PC-9 (cell line): ENCODE results near the gene IL34. TPM values are rescaled to one million over a fixed set of nuclear protein-coding genes. Genes with fewer than 3 reads are reported as not detected.

ENCODE experiments used
- BruUV-seq: library from RNA; stranded (reverse); fragments of 400-500 nt; replicated peaks from 2 replicates; lab custom pipeline; 2021; lab: Mats Ljungman, UMichigan
- CTCF ChIA-PET: fragments of 300-600 bp; sonication (Branson Sonifier 250); formaldehyde crosslinking; loops from one replicate; lab custom pipeline; 2022; ENCODE audit warnings: antibody characterized with exemption; lab: Charles Lee
- POLR2A ChIA-PET: fragments of 300-600 bp; sonication (Branson Sonifier 250); formaldehyde crosslinking; loops from one replicate; lab custom pipeline; 2022; ENCODE audit warnings: antibody characterized with exemption; ENCODE audit not compliant: unreplicated experiment; lab: Charles Lee
- DNase-seq, 2 experiments: peaks; one replicate each; pipeline versions ENCODE4 v3.0.0 to v3.0.0-alpha.2; 2015 to 2022; ENCODE audit warnings: mixed read lengths in 1 of 2
- H2AFZ ChIP-seq: fragments of 200-600 bp; sonication (generic); 2 replicates; pipeline ENCODE4 v1.8.1; 2017; ENCODE audit warnings: antibody characterized with exemption
- H3F3A ChIP-seq: fragments of 200-600 bp; sonication (generic); 2 replicates; pipeline ENCODE4 v1.8.1; 2017; ENCODE audit warnings: antibody characterized with exemption, mild to moderate bottlenecking, low read depth; ENCODE audit not compliant: insufficient read depth
- H3K27ac ChIP-seq: fragments of 200-600 bp; sonication (generic); 2 replicates; pipeline ENCODE4 v1.6.1; 2016; ENCODE audit warnings: mixed run types
- H3K27me3 ChIP-seq: fragments of 200-600 bp; sonication (generic); 2 replicates; pipeline ENCODE4 v1.6.1; 2016; ENCODE audit warnings: low read depth, mixed run types; ENCODE audit not compliant: insufficient read depth
- H3K36me3 ChIP-seq: fragments of 200-600 bp; sonication (generic); 2 replicates; pipeline ENCODE4 v1.6.1; 2016; ENCODE audit warnings: low read depth, mixed run types
- H3K4me1 ChIP-seq: fragments of 200-600 bp; sonication (generic); replicated peaks from 2 replicates; pipeline ENCODE4 v1.6.1; 2016; ENCODE audit warnings: mixed run types; ENCODE audit not compliant: insufficient read depth
- H3K4me2 ChIP-seq: fragments of 200-600 bp; sonication (generic); 2 replicates; pipeline ENCODE4 v1.6.1; 2017; ENCODE audit warnings: mixed run types
- H3K4me3 ChIP-seq: fragments of 200-600 bp; sonication (generic); 2 replicates; pipeline ENCODE4 v1.6.1; 2016; ENCODE audit warnings: mixed run types
- H3K79me2 ChIP-seq: fragments of 200-600 bp; sonication (generic); 2 replicates; pipeline ENCODE4 v1.6.1; 2017; ENCODE audit warnings: low read depth, mixed run types
- H3K9me2 ChIP-seq: fragments of 200-600 bp; sonication (generic); 2 replicates; pipeline ENCODE4 v1.8.1; 2017; ENCODE audit warnings: mild to moderate bottlenecking; ENCODE audit not compliant: insufficient read depth
- H3K9me3 ChIP-seq: fragments of 200-600 bp; sonication (generic); 2 replicates; pipeline ENCODE4 v1.8.1; 2016; ENCODE audit warnings: low read depth; ENCODE audit not compliant: insufficient read depth
- H4K20me1 ChIP-seq: fragments of 200-600 bp; sonication (generic); 2 replicates; pipeline ENCODE4 v1.8.1; 2017; ENCODE audit not compliant: insufficient read depth
- EZH2 ChIP-seq: fragments of 200-600 bp; sonication (generic); IDR thresholded peaks from 2 replicates; pipeline ENCODE4 v1.8.0; 2017; ENCODE audit warnings: antibody characterized with exemption, low read depth
- intact Hi-C: fragments of 100-400 bp; cut with micrococcal nuclease; formaldehyde crosslinking; loops from one replicate; pipeline ENCODE4 v1.10.0; 2022; ENCODE audit not compliant: unreplicated experiment
- total RNA-seq: library from RNA; stranded (reverse); gene quantifications from 2 replicates; pipeline ENCODE4 v1.2.3, GENCODE V29; 2021
- TF ChIP-seq, protein P1 (sequence below): fragments of 200-600 bp; sonication (generic); conservative IDR thresholded peaks from 2 replicates; pipeline ENCODE4 v1.6.1; 2017; ENCODE audit warnings: mixed run types, antibody characterized with exemption, mild to moderate bottlenecking, moderate library complexity

The IL34 gene
- total RNA-seq, 1 experiment from 2014 or later: not detected

DNA sequence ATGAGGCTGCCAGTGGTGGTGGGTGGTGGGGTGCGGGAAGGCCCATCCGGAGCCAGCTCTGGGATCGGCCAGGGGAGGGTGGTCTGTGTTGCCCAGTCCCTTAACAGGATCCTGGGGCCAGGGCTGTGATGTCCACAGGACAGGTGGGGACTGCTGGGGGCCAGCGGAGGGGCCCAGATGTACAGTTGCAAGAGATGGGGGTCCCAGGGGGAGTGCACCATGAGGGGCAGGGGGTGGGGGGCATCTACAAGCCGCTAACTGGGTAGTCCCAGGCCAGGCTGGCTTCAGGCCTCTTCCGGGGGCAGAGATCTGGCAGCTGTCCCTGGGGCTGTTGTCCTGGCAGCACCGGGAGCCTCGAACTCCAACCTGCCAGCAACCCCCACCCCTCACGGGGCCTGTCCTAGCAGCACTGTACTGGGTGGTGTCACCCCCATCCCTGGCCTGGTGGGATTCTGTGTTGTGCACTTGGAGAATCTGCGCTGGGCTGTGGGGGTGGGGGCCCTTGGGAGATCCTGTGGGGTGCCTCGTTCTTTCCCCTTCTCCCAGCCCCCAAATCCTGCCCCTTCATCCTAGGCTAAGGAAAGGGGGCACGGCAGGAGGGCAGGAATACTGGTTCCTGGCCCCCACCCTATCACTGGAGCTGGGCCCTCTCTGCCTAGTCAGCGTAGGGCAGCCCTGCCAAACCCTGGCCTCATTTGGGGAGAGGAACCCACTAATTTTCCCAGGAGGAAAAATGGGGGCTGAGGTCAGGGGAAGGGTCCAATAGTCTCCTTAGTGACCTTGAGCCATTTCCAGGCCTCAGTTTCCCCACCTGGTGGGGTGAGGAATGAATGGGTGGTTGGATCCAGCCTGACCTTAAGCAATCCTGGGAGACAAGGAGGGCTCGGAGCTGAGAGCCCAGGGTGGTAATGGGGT is 38.0 kb downstream of the IL34 start:
- peaks cover 30% of the 10 kb centered on the region for H3K4me1 ChIP-seq
- H3K4me3 ChIP-seq: peak overlapping the region; percentile 93
- no peak overlapping the region for H2AFZ ChIP-seq
- H3K27ac ChIP-seq: no peak overlapping the region
- intact Hi-C loops: loop anchor here (5.0 kb wide), 1 partner anchor 653 kb away; no protein-coding TSS in a partner anchor
- TF ChIP-seq, protein P1, sequence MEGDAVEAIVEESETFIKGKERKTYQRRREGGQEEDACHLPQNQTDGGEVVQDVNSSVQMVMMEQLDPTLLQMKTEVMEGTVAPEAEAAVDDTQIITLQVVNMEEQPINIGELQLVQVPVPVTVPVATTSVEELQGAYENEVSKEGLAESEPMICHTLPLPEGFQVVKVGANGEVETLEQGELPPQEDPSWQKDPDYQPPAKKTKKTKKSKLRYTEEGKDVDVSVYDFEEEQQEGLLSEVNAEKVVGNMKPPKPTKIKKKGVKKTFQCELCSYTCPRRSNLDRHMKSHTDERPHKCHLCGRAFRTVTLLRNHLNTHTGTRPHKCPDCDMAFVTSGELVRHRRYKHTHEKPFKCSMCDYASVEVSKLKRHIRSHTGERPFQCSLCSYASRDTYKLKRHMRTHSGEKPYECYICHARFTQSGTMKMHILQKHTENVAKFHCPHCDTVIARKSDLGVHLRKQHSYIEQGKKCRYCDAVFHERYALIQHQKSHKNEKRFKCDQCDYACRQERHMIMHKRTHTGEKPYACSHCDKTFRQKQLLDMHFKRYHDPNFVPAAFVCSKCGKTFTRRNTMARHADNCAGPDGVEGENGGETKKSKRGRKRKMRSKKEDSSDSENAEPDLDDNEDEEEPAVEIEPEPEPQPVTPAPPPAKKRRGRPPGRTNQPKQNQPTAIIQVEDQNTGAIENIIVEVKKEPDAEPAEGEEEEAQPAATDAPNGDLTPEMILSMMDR: no peak
- TF ChIP-seq EZH2: no peak
- ChIA-PET CTCF (interaction anchor here (0.6 kb wide), 1 partner anchor 54 kb away, joined by 5 read pairs; no protein-coding TSS in a partner anchor), POLR2A (no interaction called here)
- peak overlapping the region; percentile 87 for H3K4me2 ChIP-seq
- BruUV-seq: no TSS peak
- H3K9me2 ChIP-seq: no peaks in the 10 kb centered on the region
- H3K79me2 ChIP-seq: peaks cover 48% of the 10 kb centered on the region
- no peak for DNase-seq
- H3K9me3 ChIP-seq: no peaks in the 10 kb centered on the region
- H4K20me1 ChIP-seq: peaks cover 30% of the 10 kb centered on the region
- no peaks in the 10 kb centered on the region for H3K27me3 ChIP-seq
- H3F3A ChIP-seq: peaks cover 14% of the 10 kb centered on the region; the same call in 1 of the 2 replicates
- no peaks in the 10 kb centered on the region for H3K36me3 ChIP-seq

DNA sequence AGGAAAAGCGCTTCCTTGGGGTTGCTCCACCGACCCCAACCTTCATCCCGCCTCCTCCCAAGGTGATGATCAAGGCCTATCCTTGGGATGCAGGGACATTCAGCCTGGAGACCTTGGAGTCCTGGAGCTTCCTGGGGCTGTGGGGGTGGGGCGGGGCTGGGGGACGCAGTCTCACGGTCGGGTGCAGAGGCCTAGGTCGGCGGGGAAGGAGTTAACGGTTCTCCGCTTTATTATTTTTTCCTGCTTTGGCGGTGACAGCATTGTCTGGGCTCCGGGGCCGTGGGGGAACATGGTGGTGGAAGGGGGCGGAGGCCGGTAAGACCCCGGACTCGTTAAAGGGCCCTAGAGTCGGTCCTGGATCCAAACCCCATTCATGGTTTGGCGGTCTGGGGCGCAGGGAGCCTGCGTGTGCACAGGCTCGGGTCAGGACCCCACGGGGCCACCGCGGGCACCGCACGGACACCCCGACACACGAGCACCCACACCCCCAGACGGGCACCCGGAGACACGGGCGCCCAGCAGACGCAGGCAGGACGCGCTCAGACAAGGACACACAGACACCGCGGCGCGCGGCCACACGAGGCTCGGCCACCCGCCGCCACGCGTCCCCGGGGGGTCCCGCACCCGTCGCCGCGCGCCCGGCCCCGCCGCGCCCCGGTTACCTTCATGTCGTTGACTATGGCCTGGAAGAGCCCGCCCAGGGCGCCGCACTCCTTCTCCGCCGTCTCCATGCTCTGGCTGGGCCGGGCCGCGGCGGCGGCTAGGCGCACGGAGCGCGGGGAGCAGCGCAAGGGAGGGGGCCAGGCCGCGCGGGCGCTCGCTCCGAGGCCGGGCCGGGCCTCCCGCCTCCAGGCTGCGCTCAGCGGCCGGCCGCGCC is 38.9 kb downstream of the IL34 start:
- no TSS peak for BruUV-seq
- POLR2A ChIA-PET: no interaction called here
- Histone ChIP-seq H3K4me1 (peaks cover 30% of the 10 kb centered on the region), H3K4me2 (peak overlapping the region; percentile 87), H3K36me3 (no peaks in the 10 kb centered on the region), H3K27me3 (no peaks in the 10 kb centered on the region), H3K9me2 (no peaks in the 10 kb centered on the region), H3K27ac (no peak overlapping the region), H4K20me1 (peaks cover 30% of the 10 kb centered on the region), H3F3A (peaks cover 14% of the 10 kb centered on the region; the same call in 1 of the 2 replicates), H2AFZ (peak overlapping the region; percentile 70), H3K4me3 (peak overlapping the region; percentile 93), H3K9me3 (no peaks in the 10 kb centered on the region), H3K79me2 (peaks cover 48% of the 10 kb centered on the region)
- TF ChIP-seq, protein P1: no peak
- TF ChIP-seq EZH2: no peak
- no peak for DNase-seq
- intact Hi-C loops: loop anchor here (5.0 kb wide), 1 partner anchor 652 kb away; no protein-coding TSS in a partner anchor
- CTCF ChIA-PET: interaction anchor here (0.6 kb wide), 1 partner anchor 53 kb away, joined by 5 read pairs; no protein-coding TSS in a partner anchor

DNA sequence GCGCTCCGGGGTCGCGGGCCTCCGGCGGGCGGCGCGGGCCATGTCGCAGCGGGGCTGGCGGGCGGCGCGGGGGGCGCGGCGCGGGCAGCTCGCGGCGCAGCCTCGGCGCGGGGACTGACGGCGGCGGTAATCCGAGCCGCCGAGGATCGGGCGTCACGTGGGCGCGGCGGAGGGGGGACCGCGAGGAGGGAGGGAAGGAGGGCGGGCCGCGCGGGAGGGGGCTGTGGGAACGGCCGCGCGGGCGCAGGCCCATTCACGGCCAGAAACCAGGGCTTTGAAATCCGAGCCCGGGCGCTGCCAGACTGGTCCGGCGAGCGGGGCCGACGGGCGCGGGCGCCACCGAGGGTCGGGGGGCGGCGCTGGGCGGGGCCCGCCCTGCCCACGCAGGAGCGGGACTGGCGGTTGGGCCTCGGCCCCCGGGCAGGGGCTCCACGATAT is 39.6 kb downstream of the IL34 start, which contains the start of gene MTSS2:
MTSS2 (minus strand) TSS at position 116 of the 438 bp plus-strand sequence. CDS start 262 bp downstream, outside the sequence.
- CTCF ChIA-PET: no interaction called here
- Histone ChIP-seq H3F3A (peaks cover 14% of the 10 kb centered on the region; the same call in 1 of the 2 replicates), H3K27ac (no peak within 1 kb of the TSS), H2AFZ (peak within 1 kb of the TSS; percentile 70), H4K20me1 (peaks cover 26% of the 10 kb centered on the region), H3K27me3 (no peaks in the 10 kb centered on the region), H3K79me2 (peaks cover 44% of the 10 kb centered on the region), H3K4me1 (peaks cover 30% of the 10 kb centered on the region), H3K4me3 (peak within 1 kb of the TSS; percentile 93), H3K36me3 (no peaks in the 10 kb centered on the region), H3K9me3 (no peaks in the 10 kb centered on the region), H3K9me2 (no peaks in the 10 kb centered on the region), H3K4me2 (peak within 1 kb of the TSS; percentile 87)
- TF ChIP-seq, protein P1: no peak
- TF ChIP-seq EZH2: no peak
- POLR2A ChIA-PET: no interaction called here
- intact Hi-C loops: loop anchor here (2.0 to 5.0 kb wide), 2 partner anchors 63 to 651 kb away; no protein-coding TSS in a partner anchor
- peak; percentile 66 to 82 for DNase-seq
- BruUV-seq: no TSS peak
